Endothelial cell of umbilical vein (primary cell): ENCODE results near the gene TRMT11. TPM values are rescaled to one million over a fixed set of nuclear protein-coding genes. Genes with fewer than 3 reads are reported as not detected.

Source experiments
- BruUV-seq: library from RNA; stranded (reverse); fragments of 400-500 nt; replicated peaks from 2 replicates; lab custom pipeline; 2021; lab: Mats Ljungman, UMichigan
- CTCF ChIA-PET: fragments of 300-600, 350-600 bp; sonication (Branson Sonifier 250); formaldehyde crosslinking; loops from one replicate; lab custom pipeline; 2021; ENCODE audit warnings: antibody characterized with exemption, inconsistent platforms; lab: Charles Lee
- POLR2A ChIA-PET: fragments of 300-600, 350-600 bp; sonication (Branson Sonifier 250); formaldehyde crosslinking; loops from one replicate; lab custom pipeline; 2021; ENCODE audit warnings: antibody characterized with exemption, inconsistent platforms; lab: Charles Lee
- DNase-seq: peaks from one replicate; pipeline ENCODE4 v3.0.0-alpha.2; 2011; ENCODE audit warnings: low read depth, low spot score
- FAIRE-seq: peaks from 2 replicates; lab custom pipeline; 2011; peaks lifted over from hg19 to GRCh38; lab: Jason Lieb, UNC
- H2AFZ ChIP-seq: 2 replicates; pipeline ENCODE4 v1.6.0; 2012; ENCODE audit warnings: low read depth, low read length, control low read depth, inconsistent platforms
- H3K27ac ChIP-seq: 2 replicates; pipeline ENCODE4 v1.5.1; 2011; ENCODE audit warnings: low read depth, mild to moderate bottlenecking, control low read depth, low read length, moderate library complexity; ENCODE audit not compliant: insufficient read depth
- H3K27me3 ChIP-seq, 2 experiments: 2 replicates each; pipeline versions ENCODE4 v1.6.0 to v1.6.1; 2011; ENCODE audit warnings: low read length in 2 of 2, mixed read lengths in 1 of 2; ENCODE audit not compliant: control insufficient read depth in 2 of 2, insufficient read depth in 2 of 2
- H3K36me3 ChIP-seq, 2 experiments: 2 replicates in 1 of 2; 3 replicates in 1 of 2; pipeline ENCODE4 v1.5.1; 2011; ENCODE audit warnings: low read length in 2 of 2, mild to moderate bottlenecking in 1 of 2, moderate library complexity in 1 of 2; ENCODE audit not compliant: control insufficient read depth in 2 of 2, insufficient read depth in 2 of 2; ENCODE audit errors: extremely low read depth in 1 of 2
- H3K4me1 ChIP-seq: 3 replicates; pipeline ENCODE4 v1.5.1; 2011; ENCODE audit warnings: mild to moderate bottlenecking, low read length; ENCODE audit not compliant: control insufficient read depth, insufficient read depth; ENCODE audit errors: extremely low read depth
- H3K4me2 ChIP-seq: 2 replicates; pipeline ENCODE4 v1.6.1; 2011; ENCODE audit warnings: low read length, control low read depth, mixed read lengths; ENCODE audit not compliant: insufficient read depth
- H3K4me3 ChIP-seq, 3 experiments: fragments of 200-600 bp in 1 of 3; sonication (generic), shearing (Covaris generic) in 1 of 3; replicated peaks in 1 of 3; 2 replicates each; pipeline ENCODE4 v1.5.1; 2011 to 2016; ENCODE audit warnings: control low read depth in 3 of 3, low read length in 3 of 3, mild to moderate bottlenecking in 2 of 3, inconsistent platforms in 1 of 3, low read depth in 1 of 3, moderate library complexity in 1 of 3; ENCODE audit not compliant: insufficient read depth in 1 of 3
- H3K79me2 ChIP-seq: 2 replicates; pipeline ENCODE4 v1.6.0; 2012; ENCODE audit warnings: low read length, inconsistent platforms; ENCODE audit not compliant: control insufficient read depth, insufficient read depth
- H3K9ac ChIP-seq: replicated peaks from 2 replicates; pipeline ENCODE3; 2011; ENCODE audit warnings: low read length, control low read depth; ENCODE audit not compliant: insufficient read depth; ENCODE audit errors: extremely low read depth
- H3K9me1 ChIP-seq: replicated peaks from 3 replicates; pipeline ENCODE4 v1.6.0; 2011; ENCODE audit warnings: mild to moderate bottlenecking, low read length; ENCODE audit not compliant: control insufficient read depth, insufficient read depth; ENCODE audit errors: extremely low read depth
- H3K9me3 ChIP-seq: replicated peaks from 2 replicates; pipeline ENCODE4 v1.5.1; 2012; ENCODE audit warnings: low read length, inconsistent platforms; ENCODE audit not compliant: control insufficient read depth, insufficient read depth
- H4K20me1 ChIP-seq: replicated peaks from 2 replicates; pipeline ENCODE3; 2011; ENCODE audit warnings: mild to moderate bottlenecking, low read length; ENCODE audit not compliant: control insufficient read depth, insufficient read depth; ENCODE audit errors: extremely low read depth
- EZH2 ChIP-seq: IDR thresholded peaks from 2 replicates; pipeline ENCODE4 v1.6.1; 2012; ENCODE audit warnings: borderline replicate concordance, low read depth, mild to moderate bottlenecking, moderate library complexity, low read length, inconsistent platforms; ENCODE audit not compliant: severe bottlenecking
- FOS ChIP-seq: IDR thresholded peaks from 2 replicates; pipeline ENCODE4 v1.6.1; 2011; ENCODE audit warnings: mild to moderate bottlenecking, low read length, moderate library complexity, borderline replicate concordance; ENCODE audit not compliant: insufficient read depth
- GATA2 ChIP-seq: IDR thresholded peaks from 2 replicates; pipeline ENCODE4 v1.7.0; 2011; ENCODE audit warnings: low read depth, mild to moderate bottlenecking, moderate library complexity, mixed read lengths, low read length; ENCODE audit not compliant: insufficient read length, insufficient read depth
- JUN ChIP-seq: IDR thresholded peaks from 2 replicates; pipeline ENCODE4 v1.6.1; 2011; ENCODE audit warnings: borderline replicate concordance, low read depth; ENCODE audit not compliant: insufficient read length, insufficient read depth
- MYC ChIP-seq: IDR thresholded peaks from one replicate; pipeline ENCODE4 v1.6.1; 2011; ENCODE audit warnings: mild to moderate bottlenecking, low read depth, low read length
- dilution Hi-C: fragments of 300-500 bp; cut with MboI; formaldehyde crosslinking; loops from one replicate; pipeline ENCODE4 v1.15.0; 2019; ENCODE audit warnings: low sequenced_read_pairs; ENCODE audit not compliant: extremely low pct_ligation_motif_present
- intact Hi-C: fragments of 100-400 bp; cut with micrococcal nuclease; formaldehyde crosslinking; loops from one replicate; pipeline ENCODE4 v1.10.0; 2022
- polyA plus RNA-seq, 4 experiments: library from polyadenylated mRNA; depleted of rRNA in 3 of 4; stranded (reverse) in 3 of 4; unstranded in 1 of 4; fragments of >200 nt; gene quantifications; 2 replicates each; pipeline versions ENCODE4 v1.2.1 to v1.2.3, GENCODE V29; 2011 to 2012; ENCODE audit warnings: missing spikeins in 1 of 4
- total RNA-seq: library from RNA; stranded (reverse); gene quantifications from 2 replicates; pipeline ENCODE4 v1.2.3, GENCODE V29; 2021
- TF ChIP-seq, protein P1 (sequence below): IDR thresholded peaks from 2 replicates; pipeline ENCODE4 v1.6.1; 2011; ENCODE audit not compliant: insufficient read depth, insufficient read length
- TF ChIP-seq, protein P2 (sequence below), 2 donors: IDR thresholded peaks; 1 replicate in 1 of 2; 2 replicates in 1 of 2; pipeline ENCODE4 v1.5.1; 2011; ENCODE audit warnings: low read length in 2 of 2, mild to moderate bottlenecking in 2 of 2, moderate library complexity in 2 of 2, control low read depth in 1 of 2, inconsistent platforms in 1 of 2, low read depth in 1 of 2; ENCODE audit not compliant: insufficient read depth in 1 of 2; ENCODE audit errors: extremely low read depth in 1 of 2

The TRMT11 gene
- total and polyA plus RNA-seq, 2 donors (not counting 3 experiments of a cell fraction or from before 2014, with no cell fraction given), result 5.1 to 10.7 TPM

DNA sequence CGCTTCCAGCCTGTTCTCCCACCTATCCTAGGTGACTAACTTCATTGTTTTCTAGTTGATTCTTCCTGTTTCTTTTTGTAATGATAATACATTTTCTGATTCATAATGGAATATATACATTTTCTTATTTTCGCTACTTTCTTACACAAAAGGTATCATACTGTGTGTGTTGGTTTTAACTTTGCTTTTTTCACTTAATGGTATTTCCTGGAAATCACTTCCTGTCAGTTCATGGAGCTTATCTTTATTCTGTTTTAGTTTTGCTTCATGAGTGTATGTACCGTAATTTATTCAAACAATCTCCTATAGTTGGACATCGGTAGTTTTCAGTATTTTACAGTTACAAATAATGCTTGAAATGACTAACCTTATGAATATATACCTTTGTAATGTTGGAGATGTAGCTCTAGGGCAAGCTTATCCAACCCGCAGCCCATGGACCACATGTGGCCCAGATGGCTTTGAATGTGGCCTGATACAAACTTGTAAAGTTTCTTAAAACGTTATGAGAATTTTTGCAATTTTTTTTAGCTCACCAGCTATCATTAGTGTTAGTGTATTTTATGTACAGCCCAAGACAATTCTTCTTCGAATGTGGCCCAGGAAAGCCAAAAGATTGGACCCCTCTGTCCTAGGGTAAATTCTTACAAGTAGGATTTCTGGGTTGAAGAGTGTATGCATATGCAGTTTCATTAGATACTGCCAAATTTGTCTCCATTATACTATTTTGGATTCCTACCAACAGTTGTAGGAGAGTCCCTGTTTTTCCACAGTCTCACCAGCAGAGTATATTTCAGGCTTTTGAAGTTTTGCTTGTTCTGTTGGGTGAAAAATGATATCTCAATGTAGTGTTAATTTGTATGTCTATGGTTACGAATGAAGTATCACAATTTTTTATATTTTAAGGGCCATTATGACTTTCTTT, 16.7 kb downstream of the TRMT11 start:
- TF ChIP-seq, protein P1, sequence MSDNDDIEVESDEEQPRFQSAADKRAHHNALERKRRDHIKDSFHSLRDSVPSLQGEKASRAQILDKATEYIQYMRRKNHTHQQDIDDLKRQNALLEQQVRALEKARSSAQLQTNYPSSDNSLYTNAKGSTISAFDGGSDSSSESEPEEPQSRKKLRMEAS, result no peak
- TF ChIP-seq JUN (no peak), FOS (no peak), MYC (no peak), EZH2 (no peak), GATA2 (no peak)
- TF ChIP-seq, protein P2, sequence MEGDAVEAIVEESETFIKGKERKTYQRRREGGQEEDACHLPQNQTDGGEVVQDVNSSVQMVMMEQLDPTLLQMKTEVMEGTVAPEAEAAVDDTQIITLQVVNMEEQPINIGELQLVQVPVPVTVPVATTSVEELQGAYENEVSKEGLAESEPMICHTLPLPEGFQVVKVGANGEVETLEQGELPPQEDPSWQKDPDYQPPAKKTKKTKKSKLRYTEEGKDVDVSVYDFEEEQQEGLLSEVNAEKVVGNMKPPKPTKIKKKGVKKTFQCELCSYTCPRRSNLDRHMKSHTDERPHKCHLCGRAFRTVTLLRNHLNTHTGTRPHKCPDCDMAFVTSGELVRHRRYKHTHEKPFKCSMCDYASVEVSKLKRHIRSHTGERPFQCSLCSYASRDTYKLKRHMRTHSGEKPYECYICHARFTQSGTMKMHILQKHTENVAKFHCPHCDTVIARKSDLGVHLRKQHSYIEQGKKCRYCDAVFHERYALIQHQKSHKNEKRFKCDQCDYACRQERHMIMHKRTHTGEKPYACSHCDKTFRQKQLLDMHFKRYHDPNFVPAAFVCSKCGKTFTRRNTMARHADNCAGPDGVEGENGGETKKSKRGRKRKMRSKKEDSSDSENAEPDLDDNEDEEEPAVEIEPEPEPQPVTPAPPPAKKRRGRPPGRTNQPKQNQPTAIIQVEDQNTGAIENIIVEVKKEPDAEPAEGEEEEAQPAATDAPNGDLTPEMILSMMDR (IDR thresholded peaks at IDR 0.05; ENCODE audit: extremely low read depth in 1 of 2, insufficient read depth in 1 of 2, low read depth in 1 of 2, low read length in 2 of 2), result no peak
- no peaks in the 10 kb centered on the region for H3K27me3 ChIP-seq
- H3K36me3 ChIP-seq, result peaks cover 0 to 7% of the 10 kb centered on the region in 2 experiments
- no TSS peak for BruUV-seq
- CTCF ChIA-PET, result interaction anchor here (0.9 to 2.8 kb wide), 5 partner anchors 8 to 173 kb away, joined by 3 to 18 read pairs (median 3); no protein-coding TSS in a partner anchor
- H4K20me1 ChIP-seq, result no peaks in the 10 kb centered on the region
- H3K79me2 ChIP-seq, result no peaks in the 10 kb centered on the region
- H3K9ac ChIP-seq, result no peak overlapping the region
- H3K4me3 ChIP-seq, result no peak overlapping the region
- no peaks in the 10 kb centered on the region for H3K9me1 ChIP-seq
- intact Hi-C loops (no loop called here), dilution Hi-C loops (no loop called here)
- H3K27ac ChIP-seq, result no peak overlapping the region
- peak overlapping the region; percentile 16 for H3K4me2 ChIP-seq
- no peak overlapping the region for H2AFZ ChIP-seq
- H3K9me3 ChIP-seq, result no peaks in the 10 kb centered on the region
- H3K4me1 ChIP-seq, result peaks cover 7% of the 10 kb centered on the region
- FAIRE-seq, result no peak
- DNase-seq, result no peak
- POLR2A ChIA-PET, result no interaction called here
